SU-DHL-6 (cell line): ENCODE measurements around the gene TRIM6.

Experiments
- H2AFZ ChIP-seq: fragments of 200-600 bp; sonication (generic); 2 replicates; pipeline ENCODE4 v1.6.1; 2014; ENCODE audit warnings: low read depth, mild to moderate bottlenecking, moderate library complexity, mixed read lengths, antibody characterized with exemption, low read length; ENCODE audit not compliant: severe bottlenecking
- H3F3A ChIP-seq: fragments of 200-600 bp; shearing (Covaris generic); 2 replicates; pipeline ENCODE4 v1.6.0; 2016; ENCODE audit warnings: antibody characterized with exemption, mild to moderate bottlenecking; ENCODE audit not compliant: insufficient read depth
- H3K27ac ChIP-seq: fragments of 200-600 bp; sonication (generic); 2 replicates; pipeline ENCODE4 v1.5.1; 2016; ENCODE audit warnings: low read depth, mild to moderate bottlenecking, low read length, moderate library complexity, mixed read lengths
- H3K27me3 ChIP-seq: fragments of 200-600 bp; sonication (generic), shearing (Covaris generic); 2 replicates; pipeline ENCODE4 v1.6.0; 2014; ENCODE audit warnings: mild to moderate bottlenecking, low read length
- H3K36me3 ChIP-seq: fragments of 200-600 bp; sonication (generic); 2 replicates; pipeline ENCODE4 v1.6.1; 2014; ENCODE audit warnings: mild to moderate bottlenecking, low read length, mixed read lengths
- H3K4me2 ChIP-seq: fragments of 300-600, 200-600 bp; shearing (Covaris generic), sonication (generic); 2 replicates; pipeline ENCODE4 v1.6.0; 2014; ENCODE audit warnings: low read length, low read depth, mild to moderate bottlenecking; ENCODE audit not compliant: poor library complexity, severe bottlenecking
- H3K4me3 ChIP-seq: fragments of 200-600 bp; sonication (generic); 2 replicates; pipeline ENCODE4 v1.5.1; 2014; ENCODE audit warnings: antibody characterized with exemption, low read length, mild to moderate bottlenecking, mixed read lengths; ENCODE audit not compliant: insufficient read depth, poor library complexity, severe bottlenecking
- H3K79me2 ChIP-seq: fragments of 200-600 bp; sonication (generic); 2 replicates; pipeline ENCODE4 v1.6.1; 2014; ENCODE audit warnings: mild to moderate bottlenecking, low read length, moderate library complexity; ENCODE audit not compliant: insufficient read depth
- H3K9ac ChIP-seq: fragments of 200-600 bp; sonication (generic); 2 replicates; pipeline ENCODE4 v1.7.0; 2014; ENCODE audit warnings: mild to moderate bottlenecking, low read length
- H3K9me2 ChIP-seq: fragments of 200-600 bp; sonication (generic); replicated peaks from 2 replicates; pipeline ENCODE4 v1.6.1; 2014; ENCODE audit warnings: low read length; ENCODE audit not compliant: insufficient read depth
- H3K9me3 ChIP-seq: fragments of 200-600 bp; sonication (generic); 2 replicates; pipeline ENCODE4 v1.6.1; 2014; ENCODE audit warnings: low read length, mixed read lengths; ENCODE audit not compliant: insufficient read depth
- H4K20me1 ChIP-seq: fragments of 200-600 bp; sonication (generic); 2 replicates; pipeline ENCODE4 v1.6.1; 2014; ENCODE audit warnings: low read depth, mild to moderate bottlenecking, antibody characterized with exemption, low read length, moderate library complexity, mixed read lengths
- EZH2phosphoT487 ChIP-seq: fragments of 200-600 bp; sonication (generic), shearing (Covaris generic); conservative IDR thresholded peaks from 2 replicates; pipeline ENCODE4 v1.6.1; 2018; ENCODE audit warnings: mild to moderate bottlenecking, antibody characterized with exemption, low read length, moderate library complexity, mixed read lengths
- TF ChIP-seq, protein P1 (sequence below): fragments of 200-600 bp; sonication (generic); IDR thresholded peaks from one replicate; pipeline ENCODE4 v1.5.1; 2017; ENCODE audit warnings: antibody characterized with exemption, mild to moderate bottlenecking, low read length, moderate library complexity; ENCODE audit not compliant: insufficient read depth, poor library complexity, severe bottlenecking

TRIM6 gene

DNA sequence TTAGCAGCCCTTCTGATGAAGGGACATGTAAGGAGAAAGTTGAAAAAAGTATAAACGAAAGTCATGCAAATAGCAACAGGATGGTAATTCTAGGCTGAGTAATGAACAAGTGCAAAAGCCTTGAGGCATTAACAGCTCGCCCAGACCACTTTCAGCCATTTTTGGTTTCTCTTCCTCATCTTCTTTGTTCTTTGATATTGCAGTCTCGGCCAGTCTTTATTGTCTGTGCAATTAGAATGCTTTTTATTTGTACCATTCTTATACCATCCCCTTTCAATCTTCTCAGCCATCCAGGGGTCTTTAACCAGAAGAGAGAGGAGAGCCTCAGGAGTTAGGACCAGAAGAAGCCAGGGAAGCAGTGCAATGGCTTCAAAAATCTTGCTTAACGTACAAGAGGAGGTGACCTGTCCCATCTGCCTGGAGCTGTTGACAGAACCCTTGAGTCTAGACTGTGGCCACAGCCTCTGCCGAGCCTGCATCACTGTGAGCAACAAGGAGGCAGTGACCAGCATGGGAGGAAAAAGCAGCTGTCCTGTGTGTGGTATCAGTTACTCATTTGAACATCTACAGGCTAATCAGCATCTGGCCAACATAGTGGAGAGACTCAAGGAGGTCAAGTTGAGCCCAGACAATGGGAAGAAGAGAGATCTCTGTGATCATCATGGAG is 35.7 kb downstream of the TRIM6 start:
- no peaks in the 10 kb centered on the region for H3K9me3 ChIP-seq
- H3K79me2 ChIP-seq: no peaks in the 10 kb centered on the region
- peak overlapping the region; percentile 2 for H3K4me3 ChIP-seq
- H2AFZ ChIP-seq: peak overlapping the region; percentile 45
- H3K36me3 ChIP-seq: peaks cover 4% of the 10 kb centered on the region
- no peaks in the 10 kb centered on the region for H3K9me2 ChIP-seq
- H3K27ac ChIP-seq: peak overlapping the region; percentile 49
- H3F3A ChIP-seq: no peaks in the 10 kb centered on the region
- H3K4me2 ChIP-seq: peak overlapping the region; percentile 53
- TF ChIP-seq EZH2phosphoT487: no peak
- TF ChIP-seq, protein P1, sequence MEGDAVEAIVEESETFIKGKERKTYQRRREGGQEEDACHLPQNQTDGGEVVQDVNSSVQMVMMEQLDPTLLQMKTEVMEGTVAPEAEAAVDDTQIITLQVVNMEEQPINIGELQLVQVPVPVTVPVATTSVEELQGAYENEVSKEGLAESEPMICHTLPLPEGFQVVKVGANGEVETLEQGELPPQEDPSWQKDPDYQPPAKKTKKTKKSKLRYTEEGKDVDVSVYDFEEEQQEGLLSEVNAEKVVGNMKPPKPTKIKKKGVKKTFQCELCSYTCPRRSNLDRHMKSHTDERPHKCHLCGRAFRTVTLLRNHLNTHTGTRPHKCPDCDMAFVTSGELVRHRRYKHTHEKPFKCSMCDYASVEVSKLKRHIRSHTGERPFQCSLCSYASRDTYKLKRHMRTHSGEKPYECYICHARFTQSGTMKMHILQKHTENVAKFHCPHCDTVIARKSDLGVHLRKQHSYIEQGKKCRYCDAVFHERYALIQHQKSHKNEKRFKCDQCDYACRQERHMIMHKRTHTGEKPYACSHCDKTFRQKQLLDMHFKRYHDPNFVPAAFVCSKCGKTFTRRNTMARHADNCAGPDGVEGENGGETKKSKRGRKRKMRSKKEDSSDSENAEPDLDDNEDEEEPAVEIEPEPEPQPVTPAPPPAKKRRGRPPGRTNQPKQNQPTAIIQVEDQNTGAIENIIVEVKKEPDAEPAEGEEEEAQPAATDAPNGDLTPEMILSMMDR: no peak
- no peaks in the 10 kb centered on the region for H3K27me3 ChIP-seq
- H4K20me1 ChIP-seq: no peaks in the 10 kb centered on the region
- peak overlapping the region; percentile 7; the same call in 1 of the 2 replicates for H3K9ac ChIP-seq

DNA sequence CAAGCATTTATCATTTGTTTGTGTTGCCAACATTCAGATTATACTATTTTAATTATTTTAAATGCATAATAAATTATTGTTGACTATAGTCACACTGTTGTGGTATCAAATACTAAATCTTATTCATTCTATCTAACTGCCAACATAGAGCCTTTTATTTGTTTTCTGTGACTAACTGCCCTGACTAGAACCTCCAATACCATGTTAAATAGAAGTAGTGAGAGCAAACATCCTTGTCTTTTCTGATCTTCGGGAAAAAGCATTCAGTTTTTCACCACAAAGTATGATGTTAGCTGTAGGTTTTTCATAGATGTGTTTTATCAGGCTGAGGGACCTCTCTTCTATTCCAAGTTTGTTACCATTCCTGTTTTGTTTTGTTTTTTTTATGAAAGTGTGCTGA is 43.5 kb downstream of the TRIM6 start:
- TF ChIP-seq, protein P1: no peak
- TF ChIP-seq EZH2phosphoT487: no peak
- no peaks in the 10 kb centered on the region for H3K9me3 ChIP-seq
- H3K27ac ChIP-seq: no peak overlapping the region
- no peaks in the 10 kb centered on the region for H3K27me3 ChIP-seq
- H4K20me1 ChIP-seq: no peaks in the 10 kb centered on the region
- no peak overlapping the region for H3K4me2 ChIP-seq
- H2AFZ ChIP-seq: no peak overlapping the region
- no peak overlapping the region for H3K4me3 ChIP-seq
- H3K36me3 ChIP-seq: peaks cover 8% of the 10 kb centered on the region
- H3K79me2 ChIP-seq: no peaks in the 10 kb centered on the region
- no peak overlapping the region for H3K9ac ChIP-seq
- no peaks in the 10 kb centered on the region for H3F3A ChIP-seq
- H3K9me2 ChIP-seq: no peaks in the 10 kb centered on the region

DNA sequence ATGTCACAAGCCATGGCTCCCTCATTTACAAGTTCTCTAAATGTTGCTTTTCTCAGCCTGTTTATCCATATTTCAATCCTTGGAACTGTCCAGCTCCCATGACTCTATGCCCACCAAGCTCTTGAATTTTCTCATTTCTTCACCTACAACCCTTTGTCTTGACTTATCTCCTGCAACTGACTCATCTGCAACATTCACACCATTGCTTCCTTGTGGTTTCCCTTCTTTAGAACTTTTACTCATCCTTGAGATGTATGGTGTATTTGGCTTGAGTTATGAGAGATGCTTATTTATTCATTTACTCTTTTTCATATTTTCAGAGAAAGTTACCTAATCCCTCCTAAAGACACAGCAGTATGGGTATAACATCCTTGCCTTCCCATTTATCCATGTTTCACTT is 47.1 kb downstream of the TRIM6 start:
- H3K27me3 ChIP-seq: no peaks in the 10 kb centered on the region
- no peak overlapping the region for H3K9ac ChIP-seq
- no peak overlapping the region for H3K4me2 ChIP-seq
- H3F3A ChIP-seq: no peaks in the 10 kb centered on the region
- H3K4me3 ChIP-seq: no peak overlapping the region
- no peaks in the 10 kb centered on the region for H3K9me3 ChIP-seq
- TF ChIP-seq EZH2phosphoT487: no peak
- TF ChIP-seq, protein P1: no peak
- no peaks in the 10 kb centered on the region for H4K20me1 ChIP-seq
- H3K9me2 ChIP-seq: no peaks in the 10 kb centered on the region
- no peak overlapping the region for H2AFZ ChIP-seq
- 0 out of 2 replicates have a peak, but pooled peaks cover 4% of the 10 kb centered on the region for H3K36me3 ChIP-seq
- no peaks in the 10 kb centered on the region for H3K79me2 ChIP-seq
- no peak overlapping the region for H3K27ac ChIP-seq
